ENCODE data around the gene LINGO3.

Gene LINGO3

DNA sequence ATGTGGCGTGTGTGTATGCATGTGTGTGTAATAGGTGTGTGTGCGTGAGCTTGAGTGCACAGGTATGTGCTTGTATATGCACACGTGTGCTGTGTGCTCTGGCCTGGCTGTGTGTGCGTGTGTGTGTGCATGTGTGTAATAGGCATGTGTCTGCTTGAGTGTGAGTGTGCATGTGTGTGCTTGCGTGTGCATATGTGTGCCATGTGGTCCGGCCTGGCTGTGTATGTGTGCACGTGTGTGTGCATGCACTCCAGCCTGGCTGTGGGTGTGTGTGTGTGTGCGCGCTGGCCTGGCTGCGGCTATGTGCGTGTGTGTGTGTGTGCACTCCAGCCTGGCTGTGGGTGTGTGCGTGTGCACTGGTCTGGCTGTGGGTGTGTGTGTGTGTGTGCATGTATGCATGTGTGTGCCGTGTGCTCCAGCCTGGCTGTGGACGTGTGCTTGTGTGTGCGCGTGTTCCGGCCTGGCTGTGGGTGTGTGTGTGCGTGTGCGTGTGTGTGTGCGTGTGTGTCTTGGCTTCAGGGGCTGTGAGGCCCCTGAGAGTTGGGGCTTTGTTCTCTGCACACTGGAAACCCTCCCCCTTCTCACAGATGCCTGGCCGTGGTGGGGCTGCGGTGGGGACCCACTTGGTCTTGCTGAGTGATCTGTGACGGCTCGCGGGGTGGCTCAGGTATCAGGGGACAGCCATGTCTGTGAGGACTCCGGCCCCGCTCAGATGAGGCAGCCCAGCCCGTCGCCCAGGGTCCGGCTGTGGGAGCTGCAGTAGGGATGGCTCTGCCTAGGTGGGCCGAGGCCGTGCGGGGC is 28.8 kb upstream of the LINGO3 start:
- TF ChIP-seq, protein P1, sequence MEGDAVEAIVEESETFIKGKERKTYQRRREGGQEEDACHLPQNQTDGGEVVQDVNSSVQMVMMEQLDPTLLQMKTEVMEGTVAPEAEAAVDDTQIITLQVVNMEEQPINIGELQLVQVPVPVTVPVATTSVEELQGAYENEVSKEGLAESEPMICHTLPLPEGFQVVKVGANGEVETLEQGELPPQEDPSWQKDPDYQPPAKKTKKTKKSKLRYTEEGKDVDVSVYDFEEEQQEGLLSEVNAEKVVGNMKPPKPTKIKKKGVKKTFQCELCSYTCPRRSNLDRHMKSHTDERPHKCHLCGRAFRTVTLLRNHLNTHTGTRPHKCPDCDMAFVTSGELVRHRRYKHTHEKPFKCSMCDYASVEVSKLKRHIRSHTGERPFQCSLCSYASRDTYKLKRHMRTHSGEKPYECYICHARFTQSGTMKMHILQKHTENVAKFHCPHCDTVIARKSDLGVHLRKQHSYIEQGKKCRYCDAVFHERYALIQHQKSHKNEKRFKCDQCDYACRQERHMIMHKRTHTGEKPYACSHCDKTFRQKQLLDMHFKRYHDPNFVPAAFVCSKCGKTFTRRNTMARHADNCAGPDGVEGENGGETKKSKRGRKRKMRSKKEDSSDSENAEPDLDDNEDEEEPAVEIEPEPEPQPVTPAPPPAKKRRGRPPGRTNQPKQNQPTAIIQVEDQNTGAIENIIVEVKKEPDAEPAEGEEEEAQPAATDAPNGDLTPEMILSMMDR (IDR thresholded peaks at IDR 0.05; ENCODE audit: poor library complexity, severe bottlenecking), result no peak
- H3K36me3 ChIP-seq (ENCODE audit: low read depth), result 0 out of 2 replicates have a peak, but pooled peaks cover 3% of the 10 kb centered on the region
- no peak for ATAC-seq (ENCODE audit: low read depth)
- H3K4me1 ChIP-seq (ENCODE audit: insufficient read depth, poor library complexity, severe bottlenecking), result no peaks in the 10 kb centered on the region
- no peak overlapping the region for H3K27ac ChIP-seq (ENCODE audit: poor library complexity, severe bottlenecking)
- H3K27me3 ChIP-seq (ENCODE audit: insufficient read depth, poor library complexity, severe bottlenecking), result no peaks in the 10 kb centered on the region
- H3K4me3 ChIP-seq (ENCODE audit: severe bottlenecking), result no peak overlapping the region
- no peaks in the 10 kb centered on the region for H3K9me3 ChIP-seq (ENCODE audit: severe bottlenecking)
- no peak for DNase-seq (ENCODE audit: low spot score)

DNA sequence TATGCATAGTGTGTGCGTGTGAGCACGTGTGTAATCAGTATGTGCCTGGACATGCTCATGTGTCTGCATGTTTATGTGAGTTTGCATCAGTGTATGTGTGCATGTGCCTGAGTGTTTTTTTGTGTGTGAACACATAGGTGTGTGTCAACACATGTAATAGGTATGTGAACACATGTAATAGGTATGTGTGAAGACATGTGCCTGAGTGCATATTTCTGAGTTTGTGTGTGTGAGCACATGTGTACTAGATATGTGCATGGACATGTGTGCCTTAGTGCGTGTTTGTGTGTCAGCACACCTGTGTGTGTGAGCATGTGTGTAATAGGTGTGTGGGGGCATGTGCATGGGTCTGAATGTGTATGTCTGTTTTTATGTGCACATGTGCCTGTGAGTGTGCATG is 27.9 kb upstream of the LINGO3 start:
- no peaks in the 10 kb centered on the region for H3K4me1 ChIP-seq (ENCODE audit: insufficient read depth, poor library complexity, severe bottlenecking)
- H3K27ac ChIP-seq (ENCODE audit: poor library complexity, severe bottlenecking), result no peak overlapping the region
- no peak for DNase-seq (ENCODE audit: low spot score)
- TF ChIP-seq, protein P1 (IDR thresholded peaks at IDR 0.05; ENCODE audit: poor library complexity, severe bottlenecking), result no peak
- H3K9me3 ChIP-seq (ENCODE audit: severe bottlenecking), result no peaks in the 10 kb centered on the region
- ATAC-seq (ENCODE audit: low read depth), result no peak
- H3K4me3 ChIP-seq (ENCODE audit: severe bottlenecking), result no peak overlapping the region
- H3K36me3 ChIP-seq (ENCODE audit: low read depth), result no peaks in the 10 kb centered on the region
- no peaks in the 10 kb centered on the region for H3K27me3 ChIP-seq (ENCODE audit: insufficient read depth, poor library complexity, severe bottlenecking)

DNA sequence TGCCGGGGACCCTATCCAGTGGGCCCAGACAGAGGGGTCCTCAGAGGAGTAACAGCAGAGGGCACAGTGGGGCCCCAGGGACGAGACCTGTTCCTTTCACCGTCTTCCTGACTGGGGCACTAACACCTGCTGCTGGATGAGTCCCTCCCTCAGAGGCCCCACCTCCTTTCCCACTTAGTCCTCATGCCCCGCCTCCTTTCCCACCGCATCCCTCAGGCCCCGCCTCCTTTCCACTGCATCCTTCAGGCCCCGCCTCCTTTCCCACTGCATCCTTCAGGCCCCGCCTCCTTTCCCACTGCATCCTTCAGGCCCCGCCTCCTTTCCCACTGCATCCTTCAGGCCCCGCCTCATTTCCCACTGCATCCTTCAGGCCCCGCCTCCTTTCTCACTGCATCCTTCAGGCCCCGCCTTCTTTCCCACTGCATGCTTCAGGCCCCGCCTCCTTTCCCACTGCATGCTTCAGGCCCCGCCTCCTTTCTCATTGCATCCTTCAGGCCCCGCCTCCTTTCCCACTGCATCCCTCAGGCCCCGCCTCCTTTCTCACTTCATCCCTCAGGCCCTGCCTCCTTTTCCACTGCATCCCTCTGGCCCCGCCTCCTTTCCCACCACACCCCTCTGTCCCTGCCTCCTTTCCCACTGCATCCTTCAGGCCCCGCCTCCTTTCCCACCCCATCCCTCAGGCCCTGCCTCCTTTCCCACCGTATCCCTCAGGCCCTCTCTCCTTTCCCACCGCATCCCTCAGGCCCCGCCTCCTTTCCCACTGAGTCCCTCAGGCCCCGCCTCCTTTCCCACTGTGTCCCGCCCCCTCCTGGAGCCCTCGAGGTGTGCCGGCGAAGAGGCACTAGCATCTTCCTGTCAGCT is 27.3 kb upstream of the LINGO3 start:
- no peaks in the 10 kb centered on the region for H3K4me1 ChIP-seq (ENCODE audit: insufficient read depth, poor library complexity, severe bottlenecking)
- H3K36me3 ChIP-seq (ENCODE audit: low read depth), result no peaks in the 10 kb centered on the region
- no peaks in the 10 kb centered on the region for H3K9me3 ChIP-seq (ENCODE audit: severe bottlenecking)
- TF ChIP-seq, protein P1 (IDR thresholded peaks at IDR 0.05; ENCODE audit: poor library complexity, severe bottlenecking), result no peak
- H3K27me3 ChIP-seq (ENCODE audit: insufficient read depth, poor library complexity, severe bottlenecking), result no peaks in the 10 kb centered on the region
- DNase-seq (ENCODE audit: low spot score) (no peak), ATAC-seq (ENCODE audit: low read depth) (no peak)
- H3K4me3 ChIP-seq (ENCODE audit: severe bottlenecking), result no peak overlapping the region
- H3K27ac ChIP-seq (ENCODE audit: poor library complexity, severe bottlenecking), result no peak overlapping the region

DNA sequence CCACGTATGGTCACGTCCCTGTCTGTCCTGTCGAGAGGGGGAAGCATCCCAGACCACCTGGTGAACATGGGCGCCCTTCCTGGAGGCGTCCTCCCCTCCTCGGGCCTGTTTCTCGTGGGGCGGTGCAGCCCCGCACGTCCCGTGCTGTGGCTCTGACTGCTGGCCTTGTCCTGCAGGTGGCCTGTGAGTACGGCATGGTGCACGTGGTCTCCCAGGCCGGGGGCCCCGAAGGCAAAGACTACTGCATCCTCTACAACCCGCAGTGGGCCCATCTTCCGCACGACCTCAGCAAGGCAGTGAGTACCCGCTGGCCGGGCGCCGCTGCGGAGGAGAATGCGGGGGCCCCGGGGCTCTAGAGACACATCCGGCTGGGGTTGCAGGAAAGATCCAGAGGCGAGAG is 26.5 kb upstream of the LINGO3 start:
- TF ChIP-seq, protein P1 (IDR thresholded peaks at IDR 0.05; ENCODE audit: poor library complexity, severe bottlenecking), result no peak
- no peaks in the 10 kb centered on the region for H3K9me3 ChIP-seq (ENCODE audit: severe bottlenecking)
- DNase-seq (ENCODE audit: low spot score) (no peak), ATAC-seq (ENCODE audit: low read depth) (no peak)
- H3K4me1 ChIP-seq (ENCODE audit: insufficient read depth, poor library complexity, severe bottlenecking), result no peaks in the 10 kb centered on the region
- no peak overlapping the region for H3K27ac ChIP-seq (ENCODE audit: poor library complexity, severe bottlenecking)
- H3K27me3 ChIP-seq (ENCODE audit: insufficient read depth, poor library complexity, severe bottlenecking), result no peaks in the 10 kb centered on the region
- no peak overlapping the region for H3K4me3 ChIP-seq (ENCODE audit: severe bottlenecking)
- H3K36me3 ChIP-seq (ENCODE audit: low read depth), result no peaks in the 10 kb centered on the region
